BLaER1 treated with 17β-estradiol and CSF1 and Interleukin-3, amounts not matched to agents 10 nM and 100 nM (cell line): Measurements from ENCODE around the gene LIMS4.
"Not testable (repeated sequence)": the region's sequence is repeated elsewhere in the genome, so short reads cannot be mapped to it uniquely, and the experiment has no call there.

Experiments
- H3K27ac ChIP-seq, 11 experiments: shearing (Covaris generic); formaldehyde crosslinking; 2 replicates each; pipeline ENCODE4 v1.8.1; 2022
- H3K27me3 ChIP-seq, 11 experiments: shearing (Covaris generic); formaldehyde crosslinking; 2 replicates each; pipeline ENCODE4 v1.8.1; 2022
- H3K36me3 ChIP-seq, 11 experiments: shearing (Covaris generic); formaldehyde crosslinking; 2 replicates each; pipeline ENCODE4 v1.8.1; 2022
- H3K4me1 ChIP-seq, 10 experiments: shearing (Covaris generic); formaldehyde crosslinking; 2 replicates each; pipeline ENCODE4 v1.8.1; 2022
- H3K4me2 ChIP-seq, 11 experiments: shearing (Covaris generic); formaldehyde crosslinking; 2 replicates each; pipeline ENCODE4 v1.8.1; 2022
- H3K4me3 ChIP-seq, 10 experiments: shearing (Covaris generic); formaldehyde crosslinking; 2 replicates each; pipeline ENCODE4 v1.8.1; 2022
- H3K9ac ChIP-seq, 11 experiments: shearing (Covaris generic); formaldehyde crosslinking; 2 replicates each; pipeline ENCODE4 v1.8.1; 2022
- H3K9me3 ChIP-seq, 11 experiments: shearing (Covaris generic); formaldehyde crosslinking; replicated peaks in 1 of 11; 2 replicates each; pipeline ENCODE4 v1.8.1; 2022
- H4K20me1 ChIP-seq, 11 experiments: shearing (Covaris generic); formaldehyde crosslinking; 2 replicates each; pipeline ENCODE4 v1.8.1; 2022

The LIMS4 gene

DNA sequence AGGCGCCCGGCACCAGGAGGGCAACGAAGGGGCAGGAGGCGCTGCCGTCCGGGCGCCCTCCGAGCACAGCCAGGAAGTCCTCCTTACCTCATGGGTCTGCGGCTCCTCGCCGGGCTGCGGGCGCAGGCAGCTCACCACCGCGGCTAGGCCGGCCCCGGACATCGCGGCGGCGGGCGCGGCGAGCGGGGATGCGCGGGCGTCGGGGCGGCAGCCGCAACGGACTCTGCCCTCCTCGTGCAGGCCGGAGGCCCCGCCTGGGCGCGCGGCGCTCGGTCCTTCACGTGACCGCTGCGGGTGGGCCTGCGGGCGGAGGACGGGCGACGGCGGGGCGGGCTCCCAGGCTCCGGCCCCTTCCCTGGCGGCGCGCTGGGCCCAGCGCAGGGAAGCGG, 49.0 kb downstream of the LIMS4 start:
- H3K9me3 ChIP-seq, H3K4me2 ChIP-seq, H3K4me3 ChIP-seq, H3K9ac ChIP-seq, H4K20me1 ChIP-seq, H3K27ac ChIP-seq, H3K27me3 ChIP-seq, H3K36me3 ChIP-seq, H3K4me1 ChIP-seq: not testable (repeated sequence)

DNA sequence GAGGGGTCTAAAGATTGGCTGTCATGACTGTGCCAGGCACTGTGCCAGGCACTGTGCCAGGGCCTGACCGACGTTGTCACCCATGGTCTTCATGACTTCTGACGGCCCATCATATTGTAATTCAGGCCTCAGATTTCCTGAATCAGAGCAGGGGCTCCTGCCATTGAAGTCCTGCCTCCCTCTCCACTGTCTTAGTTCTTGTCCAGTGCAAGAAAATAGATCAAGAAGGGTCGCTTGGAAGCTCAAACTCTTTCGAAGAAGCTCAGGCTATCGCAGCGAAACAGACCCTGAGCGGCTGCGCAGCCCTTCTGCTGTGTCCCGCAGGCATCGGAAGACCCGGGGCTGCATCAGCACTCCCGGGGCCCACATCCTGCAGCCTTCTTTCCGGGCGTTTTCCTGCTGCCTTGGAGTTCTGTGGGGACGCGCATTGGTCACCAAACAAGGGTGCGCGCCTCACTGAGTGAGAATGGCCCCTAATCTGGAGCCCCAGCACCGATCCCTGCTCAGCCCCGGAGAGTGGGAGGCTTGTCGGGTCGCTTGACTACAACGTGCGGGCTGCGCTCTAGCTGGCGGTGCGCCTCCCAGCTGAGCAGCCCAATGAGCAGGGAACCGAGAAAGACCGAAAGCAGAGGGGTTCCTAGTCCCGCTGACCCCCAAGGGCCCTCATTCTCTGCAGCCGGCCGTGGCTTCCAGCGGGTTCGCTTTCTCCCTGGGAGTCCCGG, 49.6 kb downstream of the LIMS4 start:
- not testable (repeated sequence) for H3K9me3 ChIP-seq, H3K27ac ChIP-seq, H3K4me1 ChIP-seq, H3K27me3 ChIP-seq, H3K4me2 ChIP-seq, H3K4me3 ChIP-seq, H4K20me1 ChIP-seq, H3K9ac ChIP-seq, H3K36me3 ChIP-seq

DNA sequence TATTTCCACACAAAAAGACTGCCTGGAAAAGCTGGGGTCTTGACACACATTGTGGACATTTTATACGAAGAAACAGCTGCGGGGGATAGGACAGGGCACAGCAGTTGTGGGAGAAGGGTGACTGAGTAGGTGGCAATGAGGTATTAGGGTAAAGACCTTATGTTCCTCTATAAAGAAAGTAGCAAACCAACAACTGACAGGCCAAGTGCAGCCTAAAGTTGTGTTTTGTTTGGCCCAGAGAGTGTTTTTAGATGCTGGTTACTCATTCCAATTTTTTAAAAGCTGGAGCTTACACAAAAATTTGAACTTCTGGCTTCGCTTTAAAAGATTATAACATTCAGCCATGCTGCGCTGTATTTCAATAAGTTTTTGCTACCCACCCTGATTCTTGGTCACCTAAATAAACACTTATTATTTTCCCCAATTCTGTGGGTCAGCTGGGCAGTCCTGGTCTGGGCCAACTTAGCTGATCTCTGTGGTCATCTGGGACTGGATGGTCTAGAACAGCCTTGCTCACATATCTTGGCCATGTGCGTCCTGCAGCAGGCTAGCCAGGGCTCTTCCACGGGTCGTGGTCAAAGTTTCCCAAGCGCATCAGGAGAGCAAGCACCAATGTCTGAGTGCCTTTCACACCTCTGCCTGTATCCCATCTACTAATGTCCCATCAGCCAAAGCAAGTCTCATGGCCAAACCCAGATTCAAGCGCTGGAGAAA, 51.8 kb downstream of the LIMS4 start:
- not testable (repeated sequence) for H3K9me3 ChIP-seq, H3K4me3 ChIP-seq, H3K27me3 ChIP-seq, H3K4me1 ChIP-seq, H3K27ac ChIP-seq, H3K36me3 ChIP-seq, H4K20me1 ChIP-seq, H3K9ac ChIP-seq, H3K4me2 ChIP-seq

DNA sequence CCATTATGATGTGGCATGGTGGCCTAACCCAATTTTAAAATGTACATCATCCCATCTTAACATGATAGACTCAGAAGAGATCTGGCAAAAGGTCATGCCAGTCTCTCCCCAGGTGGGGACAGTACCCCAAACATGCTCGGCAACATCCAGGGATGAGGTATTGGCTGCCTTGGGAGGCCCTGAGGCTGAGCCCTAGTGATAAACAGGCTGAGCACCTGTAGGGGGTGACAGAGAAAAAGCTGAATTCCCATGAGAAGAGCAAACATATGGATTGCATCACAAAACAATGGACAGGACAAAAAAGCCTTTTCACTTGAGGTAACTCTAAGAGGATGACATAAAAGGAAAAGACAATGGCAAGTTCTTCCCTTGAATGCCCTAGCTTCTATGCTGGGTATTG, 65.5 kb downstream of the LIMS4 start:
- H3K27me3 ChIP-seq, H4K20me1 ChIP-seq, H3K9me3 ChIP-seq, H3K9ac ChIP-seq, H3K4me3 ChIP-seq, H3K36me3 ChIP-seq, H3K4me2 ChIP-seq, H3K4me1 ChIP-seq, H3K27ac ChIP-seq: not testable (repeated sequence)

DNA sequence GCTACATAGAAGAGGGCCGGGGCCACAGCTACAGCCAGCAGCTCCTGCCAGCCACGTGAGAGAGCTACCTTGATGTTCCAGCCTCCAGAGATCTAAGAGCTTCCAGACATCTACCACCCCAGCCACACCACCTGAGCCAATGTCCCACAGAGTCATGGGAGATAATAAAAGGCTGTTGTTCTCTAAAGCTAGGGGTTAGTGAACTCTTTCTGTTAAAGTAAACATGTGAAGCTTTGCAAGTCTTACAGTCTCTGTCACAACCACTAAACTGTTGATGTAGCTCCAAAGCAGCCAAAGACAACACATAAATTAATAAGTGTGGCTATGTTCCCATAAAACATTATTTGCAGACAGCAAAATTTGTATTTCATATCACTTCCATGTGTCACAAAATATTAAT, 67.6 kb downstream of the LIMS4 start:
- H3K27ac ChIP-seq, H3K27me3 ChIP-seq, H4K20me1 ChIP-seq, H3K36me3 ChIP-seq, H3K4me2 ChIP-seq, H3K9me3 ChIP-seq, H3K9ac ChIP-seq, H3K4me1 ChIP-seq, H3K4me3 ChIP-seq: not testable (repeated sequence)

DNA sequence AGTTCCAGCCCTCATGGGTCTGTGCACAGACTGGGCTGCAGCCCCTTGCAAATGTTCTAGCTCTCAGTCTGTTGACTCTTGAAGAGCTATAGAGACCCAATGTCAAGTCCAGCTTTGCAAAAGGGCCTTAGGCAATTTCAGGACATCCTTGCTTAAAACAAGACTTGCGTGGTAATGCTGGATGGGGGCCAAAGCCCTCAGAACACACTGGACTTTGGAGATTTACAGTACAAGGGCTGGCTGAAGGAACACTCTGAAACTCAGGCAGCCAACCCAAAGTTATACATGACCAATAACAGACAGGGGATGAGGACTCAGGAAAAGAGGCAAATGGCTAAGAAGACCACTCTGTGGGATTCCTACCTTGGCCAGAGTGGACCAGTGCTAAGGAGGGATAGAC, 68.4 kb downstream of the LIMS4 start:
- not testable (repeated sequence) for H3K4me3 ChIP-seq, H3K9ac ChIP-seq, H4K20me1 ChIP-seq, H3K36me3 ChIP-seq, H3K27ac ChIP-seq, H3K4me2 ChIP-seq, H3K4me1 ChIP-seq, H3K27me3 ChIP-seq, H3K9me3 ChIP-seq

DNA sequence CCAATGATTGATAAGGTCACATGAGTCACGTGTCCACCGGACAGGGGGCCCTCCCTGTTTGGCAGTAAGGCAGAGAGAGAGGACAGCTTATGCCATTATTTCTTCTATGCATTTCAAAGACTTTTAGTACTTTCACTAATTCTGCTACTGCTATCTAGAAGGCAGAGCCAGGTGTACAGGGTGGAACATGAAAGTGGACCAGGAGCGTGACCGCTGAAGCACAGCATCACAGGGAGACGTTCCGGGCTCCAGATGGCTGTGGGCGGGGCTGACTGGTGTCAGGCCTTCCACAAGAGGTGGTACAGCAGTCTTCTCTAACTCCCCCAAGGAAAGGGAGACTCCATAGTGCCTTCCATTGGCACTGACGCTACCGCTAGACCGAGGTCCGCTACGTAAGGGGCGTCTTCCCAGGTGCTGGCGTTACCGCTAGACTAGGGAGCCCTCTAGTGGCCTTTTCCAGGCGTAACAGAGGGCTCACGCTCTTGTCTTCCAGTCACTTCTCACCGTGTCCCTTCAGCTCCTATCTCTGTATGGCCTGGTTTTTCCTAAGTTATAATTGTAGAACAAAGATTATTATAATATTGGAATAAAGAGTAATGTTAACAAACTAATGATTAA, 71.5 kb downstream of the LIMS4 start:
- H3K27me3 ChIP-seq, H3K27ac ChIP-seq, H3K36me3 ChIP-seq, H3K9ac ChIP-seq, H3K9me3 ChIP-seq, H3K4me3 ChIP-seq, H3K4me2 ChIP-seq, H4K20me1 ChIP-seq, H3K4me1 ChIP-seq: not testable (repeated sequence)

DNA sequence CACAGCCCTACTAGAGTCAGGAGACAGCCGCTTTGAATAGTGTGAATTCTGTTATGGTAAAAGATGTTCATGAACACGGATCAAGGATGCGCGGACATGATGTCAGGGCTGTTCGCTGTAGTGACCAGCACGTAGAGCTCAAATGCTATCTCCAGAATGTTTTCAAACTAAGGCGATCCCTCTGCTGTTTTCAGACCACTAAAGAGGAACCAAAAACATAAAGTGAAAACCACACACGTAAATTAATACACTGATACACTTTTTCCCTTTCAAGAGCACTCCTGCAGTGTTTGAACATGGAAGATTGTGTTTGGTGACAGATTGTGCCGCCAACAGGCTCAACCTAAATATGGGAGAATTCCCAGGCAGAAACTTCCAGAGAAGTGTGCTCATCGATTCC, 73.2 kb downstream of the LIMS4 start:
- not testable (repeated sequence) for H3K27me3 ChIP-seq, H3K27ac ChIP-seq, H3K9me3 ChIP-seq, H3K4me1 ChIP-seq, H3K4me2 ChIP-seq, H3K36me3 ChIP-seq, H4K20me1 ChIP-seq, H3K4me3 ChIP-seq, H3K9ac ChIP-seq

DNA sequence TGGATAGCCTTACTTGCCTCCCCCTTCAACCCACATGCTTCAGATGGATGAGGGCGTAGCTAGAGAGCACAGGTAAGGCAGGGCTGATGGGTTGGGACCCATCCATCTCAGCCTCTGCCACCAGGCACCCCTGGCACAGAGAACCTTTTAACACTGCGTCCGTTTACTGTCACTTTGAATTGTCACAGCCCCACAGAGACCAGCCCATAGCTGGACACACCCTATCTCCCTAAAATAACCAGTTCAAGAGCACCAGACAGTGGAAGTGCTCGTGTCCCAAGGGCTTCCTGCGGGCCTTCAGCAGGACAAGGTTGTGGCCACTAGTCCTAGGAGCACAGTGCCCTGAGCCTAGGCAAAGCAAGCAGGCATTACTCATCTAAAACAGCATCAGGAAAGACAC, 76.6 kb downstream of the LIMS4 start:
- not testable (repeated sequence) for H3K4me3 ChIP-seq, H3K4me1 ChIP-seq, H3K27ac ChIP-seq, H3K9me3 ChIP-seq, H3K9ac ChIP-seq, H3K36me3 ChIP-seq, H4K20me1 ChIP-seq, H3K4me2 ChIP-seq, H3K27me3 ChIP-seq
